PC-9 (cell line): ENCODE data around the gene HAX1. TPM values are rescaled to one million over a fixed set of nuclear protein-coding genes. Genes with fewer than 3 reads are reported as not detected.
A peak's percentile ranks its signal among the peaks of the same experiment; 100 is the strongest.
"Not testable (repeated sequence)": the region's sequence is repeated elsewhere in the genome, so short reads cannot be mapped to it uniquely, and the experiment has no call there.

Experiments
- BruUV-seq: library from RNA; stranded (reverse); fragments of 400-500 nt; replicated peaks from 2 replicates; lab custom pipeline; 2021; lab: Mats Ljungman, UMichigan
- CTCF ChIA-PET: fragments of 300-600 bp; sonication (Branson Sonifier 250); formaldehyde crosslinking; loops from one replicate; lab custom pipeline; 2022; ENCODE audit warnings: antibody characterized with exemption; lab: Charles Lee
- POLR2A ChIA-PET: fragments of 300-600 bp; sonication (Branson Sonifier 250); formaldehyde crosslinking; loops from one replicate; lab custom pipeline; 2022; ENCODE audit warnings: antibody characterized with exemption; ENCODE audit not compliant: unreplicated experiment; lab: Charles Lee
- DNase-seq, 2 experiments: peaks; one replicate each; pipeline versions ENCODE4 v3.0.0 to v3.0.0-alpha.2; 2015 to 2022; ENCODE audit warnings: mixed read lengths in 1 of 2
- H2AFZ ChIP-seq: fragments of 200-600 bp; sonication (generic); 2 replicates; pipeline ENCODE4 v1.8.1; 2017; ENCODE audit warnings: antibody characterized with exemption
- H3F3A ChIP-seq: fragments of 200-600 bp; sonication (generic); 2 replicates; pipeline ENCODE4 v1.8.1; 2017; ENCODE audit warnings: antibody characterized with exemption, mild to moderate bottlenecking, low read depth; ENCODE audit not compliant: insufficient read depth
- H3K27ac ChIP-seq: fragments of 200-600 bp; sonication (generic); 2 replicates; pipeline ENCODE4 v1.6.1; 2016; ENCODE audit warnings: mixed run types
- H3K27me3 ChIP-seq: fragments of 200-600 bp; sonication (generic); 2 replicates; pipeline ENCODE4 v1.6.1; 2016; ENCODE audit warnings: low read depth, mixed run types; ENCODE audit not compliant: insufficient read depth
- H3K36me3 ChIP-seq: fragments of 200-600 bp; sonication (generic); 2 replicates; pipeline ENCODE4 v1.6.1; 2016; ENCODE audit warnings: low read depth, mixed run types
- H3K4me1 ChIP-seq: fragments of 200-600 bp; sonication (generic); replicated peaks from 2 replicates; pipeline ENCODE4 v1.6.1; 2016; ENCODE audit warnings: mixed run types; ENCODE audit not compliant: insufficient read depth
- H3K4me2 ChIP-seq: fragments of 200-600 bp; sonication (generic); 2 replicates; pipeline ENCODE4 v1.6.1; 2017; ENCODE audit warnings: mixed run types
- H3K4me3 ChIP-seq: fragments of 200-600 bp; sonication (generic); 2 replicates; pipeline ENCODE4 v1.6.1; 2016; ENCODE audit warnings: mixed run types
- H3K79me2 ChIP-seq: fragments of 200-600 bp; sonication (generic); 2 replicates; pipeline ENCODE4 v1.6.1; 2017; ENCODE audit warnings: low read depth, mixed run types
- H3K9me2 ChIP-seq: fragments of 200-600 bp; sonication (generic); 2 replicates; pipeline ENCODE4 v1.8.1; 2017; ENCODE audit warnings: mild to moderate bottlenecking; ENCODE audit not compliant: insufficient read depth
- H3K9me3 ChIP-seq: fragments of 200-600 bp; sonication (generic); 2 replicates; pipeline ENCODE4 v1.8.1; 2016; ENCODE audit warnings: low read depth; ENCODE audit not compliant: insufficient read depth
- H4K20me1 ChIP-seq: fragments of 200-600 bp; sonication (generic); 2 replicates; pipeline ENCODE4 v1.8.1; 2017; ENCODE audit not compliant: insufficient read depth
- EZH2 ChIP-seq: fragments of 200-600 bp; sonication (generic); IDR thresholded peaks from 2 replicates; pipeline ENCODE4 v1.8.0; 2017; ENCODE audit warnings: antibody characterized with exemption, low read depth
- intact Hi-C: fragments of 100-400 bp; cut with micrococcal nuclease; formaldehyde crosslinking; loops from one replicate; pipeline ENCODE4 v1.10.0; 2022; ENCODE audit not compliant: unreplicated experiment
- total RNA-seq: library from RNA; stranded (reverse); gene quantifications from 2 replicates; pipeline ENCODE4 v1.2.3, GENCODE V29; 2021
- TF ChIP-seq, protein P1 (sequence below): fragments of 200-600 bp; sonication (generic); conservative IDR thresholded peaks from 2 replicates; pipeline ENCODE4 v1.6.1; 2017; ENCODE audit warnings: mixed run types, antibody characterized with exemption, mild to moderate bottlenecking, moderate library complexity

The HAX1 gene
- total RNA-seq, 1 experiment from 2014 or later: 92.3 TPM

DNA sequence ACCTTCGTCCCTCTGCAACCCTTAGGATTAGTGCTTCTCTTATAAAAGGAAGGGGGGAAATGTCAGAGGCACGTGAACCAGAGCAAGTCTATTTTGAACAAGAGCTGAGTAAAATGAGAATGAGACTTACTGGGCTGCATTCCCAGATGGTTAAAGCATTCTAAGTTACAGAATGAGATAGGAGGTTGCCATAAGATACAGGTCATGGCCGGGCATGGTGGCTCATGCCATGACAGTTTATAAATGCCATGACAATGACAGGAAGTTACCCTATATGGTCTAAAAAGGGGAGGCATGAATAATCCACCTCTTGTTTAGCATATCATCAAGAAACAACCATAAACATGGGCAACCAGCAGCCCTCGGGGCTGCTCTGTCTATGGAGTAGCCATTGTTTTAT is 46.0 kb downstream of the HAX1 start:
- no peak for DNase-seq
- CTCF ChIA-PET: no interaction called here
- H3K79me2 ChIP-seq: no peaks in the 10 kb centered on the region
- H3K4me3 ChIP-seq: no peak overlapping the region
- peaks cover 96% of the 10 kb centered on the region for H3K27me3 ChIP-seq
- no peaks in the 10 kb centered on the region for H3K9me2 ChIP-seq
- no peaks in the 10 kb centered on the region for H3K36me3 ChIP-seq
- intact Hi-C loops: no loop called here
- H3F3A ChIP-seq: no peaks in the 10 kb centered on the region
- H3K4me1 ChIP-seq: no peaks in the 10 kb centered on the region
- H2AFZ ChIP-seq: 0 out of 2 replicates have a peak overlapping the region, but pooled peaks have one; percentile 58
- no peaks in the 10 kb centered on the region for H4K20me1 ChIP-seq
- POLR2A ChIA-PET: interaction anchor here (0.6 kb wide), 1 partner anchor 356 kb away, joined by 4 read pairs; no protein-coding TSS in a partner anchor
- no peak overlapping the region for H3K27ac ChIP-seq
- TF ChIP-seq EZH2: no peak
- TF ChIP-seq, protein P1, sequence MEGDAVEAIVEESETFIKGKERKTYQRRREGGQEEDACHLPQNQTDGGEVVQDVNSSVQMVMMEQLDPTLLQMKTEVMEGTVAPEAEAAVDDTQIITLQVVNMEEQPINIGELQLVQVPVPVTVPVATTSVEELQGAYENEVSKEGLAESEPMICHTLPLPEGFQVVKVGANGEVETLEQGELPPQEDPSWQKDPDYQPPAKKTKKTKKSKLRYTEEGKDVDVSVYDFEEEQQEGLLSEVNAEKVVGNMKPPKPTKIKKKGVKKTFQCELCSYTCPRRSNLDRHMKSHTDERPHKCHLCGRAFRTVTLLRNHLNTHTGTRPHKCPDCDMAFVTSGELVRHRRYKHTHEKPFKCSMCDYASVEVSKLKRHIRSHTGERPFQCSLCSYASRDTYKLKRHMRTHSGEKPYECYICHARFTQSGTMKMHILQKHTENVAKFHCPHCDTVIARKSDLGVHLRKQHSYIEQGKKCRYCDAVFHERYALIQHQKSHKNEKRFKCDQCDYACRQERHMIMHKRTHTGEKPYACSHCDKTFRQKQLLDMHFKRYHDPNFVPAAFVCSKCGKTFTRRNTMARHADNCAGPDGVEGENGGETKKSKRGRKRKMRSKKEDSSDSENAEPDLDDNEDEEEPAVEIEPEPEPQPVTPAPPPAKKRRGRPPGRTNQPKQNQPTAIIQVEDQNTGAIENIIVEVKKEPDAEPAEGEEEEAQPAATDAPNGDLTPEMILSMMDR: no peak
- H3K9me3 ChIP-seq: 0 out of 2 replicates have a peak, but pooled peaks cover 6% of the 10 kb centered on the region
- H3K4me2 ChIP-seq: peak overlapping the region; percentile 57
- BruUV-seq: no TSS peak

DNA sequence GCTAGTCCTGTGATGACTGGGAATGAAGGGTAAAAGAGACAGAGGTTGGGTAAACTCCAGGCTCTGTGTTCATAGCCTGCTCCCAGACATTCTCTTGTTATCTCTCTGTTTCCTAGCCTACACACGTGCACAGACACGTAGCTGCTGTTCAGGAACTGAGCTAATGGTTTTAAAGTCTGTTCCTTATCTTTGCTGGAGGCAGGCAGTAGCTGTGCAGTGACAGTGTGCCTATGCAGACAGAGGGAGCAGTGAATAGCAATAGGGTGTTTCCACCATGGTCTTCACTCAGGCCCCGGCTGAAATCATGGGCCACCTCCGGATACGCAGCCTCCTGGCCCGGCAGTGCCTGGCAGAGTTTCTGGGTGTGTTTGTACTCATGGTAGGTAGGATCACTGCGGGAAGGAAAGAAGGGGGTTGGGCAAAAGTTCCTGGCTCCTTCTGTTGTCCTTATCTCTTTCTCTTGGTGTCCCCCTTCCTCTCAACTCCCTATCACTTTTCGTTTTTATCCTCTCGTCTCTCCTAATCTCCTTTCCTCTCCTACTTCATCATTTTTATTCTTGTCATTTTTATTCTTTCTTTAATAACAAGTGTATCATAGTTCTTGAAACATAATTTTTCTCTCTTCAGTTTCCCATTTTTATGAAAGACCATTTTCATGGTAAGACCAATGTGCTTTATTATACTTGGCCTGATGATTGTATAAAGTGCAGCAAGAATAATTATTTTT is 48.6 kb downstream of the HAX1 start, which contains the start of gene AQP10:
Gene AQP10 (plus strand): TSS at position 212 of the 727 bp plus-strand sequence. CDS start 63 bp downstream, at position 275.
- intact Hi-C loops: no loop called here
- no peak for DNase-seq
- TF ChIP-seq, protein P1: no peak
- TF ChIP-seq EZH2: no peak
- no peak within 1 kb of the TSS for H3K4me2 ChIP-seq
- no peaks in the 10 kb centered on the region for H3K9me2 ChIP-seq
- H3K9me3 ChIP-seq: 0 out of 2 replicates have a peak, but pooled peaks cover 6% of the 10 kb centered on the region
- no peak within 1 kb of the TSS for H3K27ac ChIP-seq
- H3K4me1 ChIP-seq: no peaks in the 10 kb centered on the region
- no peaks in the 10 kb centered on the region for H3K36me3 ChIP-seq
- no TSS peak for BruUV-seq
- H3K4me3 ChIP-seq: no peak within 1 kb of the TSS
- H3K27me3 ChIP-seq: peaks cover 77% of the 10 kb centered on the region
- H3K79me2 ChIP-seq: no peaks in the 10 kb centered on the region
- CTCF ChIA-PET: no interaction called here
- no peaks in the 10 kb centered on the region for H3F3A ChIP-seq
- POLR2A ChIA-PET: interaction anchor here (0.6 kb wide), 1 partner anchor 147 kb away, joined by 5 read pairs; no protein-coding TSS in a partner anchor
- H2AFZ ChIP-seq: no peak within 1 kb of the TSS
- H4K20me1 ChIP-seq: no peaks in the 10 kb centered on the region

DNA sequence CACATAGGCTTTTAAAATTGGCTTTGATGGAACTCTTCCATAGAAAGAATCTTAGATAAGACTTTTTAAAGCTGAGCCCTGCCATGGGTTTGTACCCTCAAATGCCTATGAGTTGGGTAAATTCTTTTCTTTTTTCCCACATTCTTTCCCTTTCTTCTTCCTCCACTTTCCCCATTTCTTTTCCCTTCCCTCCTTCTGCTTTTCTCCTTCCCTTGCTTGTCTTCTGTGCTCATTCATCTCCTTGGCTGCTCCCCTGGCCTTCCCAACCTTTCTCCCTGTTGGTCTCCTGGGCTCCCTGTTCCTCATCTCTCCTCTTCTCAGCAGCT is 49.1 kb downstream of the HAX1 start:
- H4K20me1 ChIP-seq, H3K27ac ChIP-seq, H3K4me3 ChIP-seq, intact Hi-C loops, H3K36me3 ChIP-seq, H3K9me3 ChIP-seq, H3K9me2 ChIP-seq, H3K79me2 ChIP-seq, POLR2A ChIA-PET, H3F3A ChIP-seq, H3K4me2 ChIP-seq, BruUV-seq, H2AFZ ChIP-seq, H3K4me1 ChIP-seq, DNase-seq, CTCF ChIA-PET: not testable (repeated sequence)
- H3K27me3 ChIP-seq: peaks cover 72% of the 10 kb centered on the region
